HCT116 (cell line): ENCODE measurements around the gene SLC8A2. TPM values are rescaled to one million over a fixed set of nuclear protein-coding genes. Genes with fewer than 3 reads are reported as not detected.

ENCODE experiments used
- ATAC-seq: fragments of 200-7000 bp; cut with Tn5 transposase; 2 replicates; pipeline ENCODE4 v1.9.1; 2020; ENCODE audit warnings: mild to moderate bottlenecking, moderate library complexity
- BruUV-seq: library from RNA; stranded (reverse); fragments of 400-500 nt; replicated peaks from 2 replicates; lab custom pipeline; 2021; lab: Mats Ljungman, UMichigan
- CTCF ChIA-PET: fragments of 300-600 bp; sonication (Branson Sonifier 250); formaldehyde crosslinking; loops from one replicate; lab custom pipeline; 2021; ENCODE audit warnings: antibody characterized with exemption; lab: Charles Lee
- POLR2A ChIA-PET: fragments of 300-600, 350-600 bp; sonication (Branson Sonifier 250); formaldehyde crosslinking; loops from one replicate; lab custom pipeline; 2021; ENCODE audit warnings: antibody characterized with exemption; lab: Charles Lee
- RAD21 ChIA-PET, 2 experiments: fragments of 300-600 bp; sonication (Branson Sonifier 250); formaldehyde crosslinking; loops; one replicate each; lab custom pipeline; 2023; ENCODE audit warnings: low total read pairs in 2 of 2; ENCODE audit not compliant: uncharacterized antibody in 2 of 2, unreplicated experiment in 2 of 2, low non-redundant PET in 1 of 2; lab: Charles Lee
- DNase-seq: peaks from one replicate; pipeline ENCODE4 v3.0.0-alpha.2; 2010; ENCODE audit warnings: low read depth, low spot score
- H2AFZ ChIP-seq: fragments of 200-600 bp; shearing (Covaris generic), sonication (generic); 2 replicates; pipeline ENCODE4 v1.6.1; 2017; ENCODE audit warnings: low read depth, mixed run types, mixed read lengths, antibody characterized with exemption, low read length; ENCODE audit not compliant: poor library complexity, severe bottlenecking
- H3K27ac ChIP-seq: 2 replicates; pipeline ENCODE4 v1.5.1; 2012; ENCODE audit warnings: low read depth, low read length
- H3K27me3 ChIP-seq: fragments of 200-600 bp; sonication (generic); 2 replicates; pipeline ENCODE4 v1.6.1; 2016; ENCODE audit warnings: mixed run types, low read length, mixed read lengths; ENCODE audit not compliant: insufficient read depth
- H3K36me3 ChIP-seq, 2 experiments: fragments of 200-500 bp in 1 of 2; fragments of 200-600 bp in 1 of 2; sonication (Bioruptor generic) in 1 of 2; sonication (generic) in 1 of 2; 2 replicates each; pipeline versions ENCODE4 v1.5.1 to v1.6.1; 2014 to 2016; ENCODE audit warnings: low read length in 2 of 2, inconsistent platforms in 1 of 2, mixed read lengths in 1 of 2, mixed run types in 1 of 2; ENCODE audit not compliant: insufficient read depth in 2 of 2, control insufficient read depth in 1 of 2
- H3K4me1 ChIP-seq, 2 experiments: fragments of 200-600 bp in 1 of 2; sonication (generic) in 1 of 2; 2 replicates each; pipeline versions ENCODE4 v1.5.1 to v1.6.1; 2012 to 2017; ENCODE audit warnings: low read length in 2 of 2, inconsistent platforms in 1 of 2, mild to moderate bottlenecking in 1 of 2, mixed read lengths in 1 of 2, mixed run types in 1 of 2, moderate library complexity in 1 of 2; ENCODE audit not compliant: insufficient read depth in 2 of 2, control insufficient read depth in 1 of 2
- H3K4me2 ChIP-seq: fragments of 200-600 bp; sonication (generic); 2 replicates; pipeline ENCODE4 v1.6.1; 2017; ENCODE audit warnings: mixed run types, low read length, mixed read lengths
- H3K4me3 ChIP-seq, 2 experiments: fragments of 200-600 bp in 1 of 2; sonication (generic) in 1 of 2; replicated peaks in 1 of 2; 2 replicates each; pipeline ENCODE4 v1.5.1; 2011 to 2016; ENCODE audit warnings: low read length in 2 of 2, control low read depth in 1 of 2, low read depth in 1 of 2, mild to moderate bottlenecking in 1 of 2, mixed read lengths in 1 of 2, mixed run types in 1 of 2
- H3K79me2 ChIP-seq: fragments of 200-600 bp; sonication (generic); 2 replicates; pipeline ENCODE4 v1.6.1; 2017; ENCODE audit warnings: mild to moderate bottlenecking, mixed run types, low read length, moderate library complexity, mixed read lengths; ENCODE audit not compliant: insufficient read depth
- H3K9ac ChIP-seq: fragments of 200-600 bp; sonication (generic); 2 replicates; pipeline ENCODE4 v1.6.1; 2016; ENCODE audit warnings: low read length, mixed read lengths
- H3K9me2 ChIP-seq: fragments of 200-600 bp; sonication (generic), shearing (Covaris generic); 2 replicates; pipeline ENCODE4 v1.6.1; 2017; ENCODE audit warnings: mixed run types, mild to moderate bottlenecking, moderate library complexity; ENCODE audit not compliant: insufficient read depth
- H3K9me3 ChIP-seq, 2 experiments: fragments of 200-500 bp in 1 of 2; fragments of 200-600 bp in 1 of 2; sonication (Bioruptor generic) in 1 of 2; sonication (generic) in 1 of 2; 2 replicates each; pipeline ENCODE4 v1.6.1; 2014 to 2017; ENCODE audit warnings: low read length in 2 of 2, mixed read lengths in 2 of 2, inconsistent platforms in 1 of 2, low read depth in 1 of 2, mild to moderate bottlenecking in 1 of 2, mixed run types in 1 of 2, moderate library complexity in 1 of 2; ENCODE audit not compliant: control insufficient read depth in 1 of 2, insufficient read depth in 1 of 2
- H4K20me1 ChIP-seq: fragments of 200-600 bp; sonication (generic), shearing (Covaris generic); 2 replicates; pipeline ENCODE4 v1.6.1; 2017; ENCODE audit warnings: mixed run types, mild to moderate bottlenecking, moderate library complexity; ENCODE audit not compliant: insufficient read depth
- CBX3 ChIP-seq: IDR thresholded peaks from 2 replicates; pipeline ENCODE4 v1.6.1; 2012; ENCODE audit warnings: low read depth
- EGR1 ChIP-seq: IDR thresholded peaks from 2 replicates; pipeline ENCODE4 v1.6.1; 2012; ENCODE audit warnings: low read depth
- ELF1 ChIP-seq: IDR thresholded peaks from 2 replicates; pipeline ENCODE4 v1.6.1; 2012; ENCODE audit warnings: low read depth, borderline replicate concordance
- EZH2 ChIP-seq: fragments of 200-600 bp; sonication (generic); IDR thresholded peaks from 2 replicates; pipeline ENCODE4 v1.6.1; 2017; ENCODE audit warnings: antibody characterized with exemption, mixed run types
- EZH2phosphoT487 ChIP-seq: fragments of 200-600 bp; IDR thresholded peaks from 2 replicates; pipeline ENCODE4 v1.6.1; 2018; ENCODE audit warnings: antibody characterized with exemption, borderline replicate concordance
- FOSL1 ChIP-seq: IDR thresholded peaks from 2 replicates; pipeline ENCODE4 v1.6.1; 2012; ENCODE audit warnings: low read depth
- JUND ChIP-seq: IDR thresholded peaks from 2 replicates; pipeline ENCODE4 v1.6.1; 2012
- POLR2A ChIP-seq: IDR thresholded peaks from 2 replicates; pipeline ENCODE4 v1.7.0; 2011; ENCODE audit warnings: borderline replicate concordance; ENCODE audit not compliant: insufficient read depth, insufficient read length; ENCODE audit errors: extremely low read depth
- POLR2AphosphoS5 ChIP-seq: IDR thresholded peaks from 2 replicates; pipeline ENCODE4 v1.6.1; 2011; ENCODE audit warnings: mild to moderate bottlenecking, low read depth, low read length, moderate library complexity
- SIN3A ChIP-seq: IDR thresholded peaks from 2 replicates; pipeline ENCODE4 v1.6.1; 2012; ENCODE audit warnings: low read depth
- SRF ChIP-seq: IDR thresholded peaks from 2 replicates; pipeline ENCODE4 v1.6.1; 2012; ENCODE audit warnings: low read depth
- TCF7L2 ChIP-seq: IDR thresholded peaks from 2 replicates; pipeline ENCODE4 v1.7.0; 2011; ENCODE audit warnings: borderline replicate concordance, inconsistent platforms; ENCODE audit not compliant: insufficient read depth, insufficient read length; ENCODE audit errors: extremely low read depth
- YY1 ChIP-seq: IDR thresholded peaks from 2 replicates; pipeline ENCODE4 v1.6.1; 2011; ENCODE audit warnings: low read length, low read depth, moderate library complexity, mild to moderate bottlenecking; ENCODE audit not compliant: insufficient replicate concordance; ENCODE audit errors: extremely low read depth
- ZFX ChIP-seq: fragments of 450-650 bp; IDR thresholded peaks from 2 replicates; pipeline ENCODE4 v1.6.1; 2017
- ZNF274 ChIP-seq: fragments of 200-500 bp; sonication (Bioruptor generic); IDR thresholded peaks from 2 replicates; pipeline ENCODE4 v1.6.1; 2014; ENCODE audit warnings: mild to moderate bottlenecking, low read depth, low read length, inconsistent platforms
- intact Hi-C: fragments of 100-400 bp; cut with micrococcal nuclease; formaldehyde crosslinking; loops from 2 replicates; pipeline ENCODE4 v1.10.0; 2022
- total RNA-seq: library from RNA; stranded (reverse); gene quantifications from one replicate; pipeline ENCODE4 v1.2.1, GENCODE V29; 2021; ENCODE audit not compliant: unreplicated experiment
- TF ChIP-seq, protein P1 (sequence below): IDR thresholded peaks from 2 replicates; pipeline ENCODE4 v1.6.1; 2012
- TF ChIP-seq, protein P2 (sequence below): IDR thresholded peaks from 2 replicates; pipeline ENCODE4 v1.6.1; 2012
- TF ChIP-seq, protein P3 (sequence below): IDR thresholded peaks from 2 replicates; pipeline ENCODE4 v1.6.1; 2012; ENCODE audit warnings: low read depth
- TF ChIP-seq, protein P4 (sequence below): IDR thresholded peaks from 2 replicates; pipeline ENCODE4 v1.6.1; 2011; ENCODE audit warnings: mild to moderate bottlenecking, low read length, moderate library complexity; ENCODE audit not compliant: insufficient replicate concordance; ENCODE audit errors: extremely low read depth

Gene SLC8A2
- total RNA-seq, 1 experiment from 2014 or later = 0.98 TPM

DNA sequence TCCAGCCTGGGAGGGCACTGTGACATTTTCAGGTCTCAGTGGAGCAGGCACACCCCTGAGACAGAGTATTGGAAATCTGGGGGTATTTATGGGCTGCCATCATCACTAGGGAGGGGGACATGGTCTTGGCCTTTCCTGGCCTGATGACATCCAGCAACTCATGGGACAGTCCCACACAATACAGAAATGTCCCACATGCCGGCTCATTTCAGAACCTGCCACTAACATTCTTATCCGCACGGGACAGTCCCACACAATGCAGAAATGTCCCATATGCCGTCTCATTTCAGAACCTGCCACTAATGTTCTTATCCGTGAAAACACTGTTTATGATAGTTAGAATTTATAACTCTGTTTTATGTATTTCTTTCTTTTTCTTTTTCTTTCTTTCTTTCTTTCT is 9.8 kb downstream of the SLC8A2 start (continued):
- TF ChIP-seq, protein P1, sequence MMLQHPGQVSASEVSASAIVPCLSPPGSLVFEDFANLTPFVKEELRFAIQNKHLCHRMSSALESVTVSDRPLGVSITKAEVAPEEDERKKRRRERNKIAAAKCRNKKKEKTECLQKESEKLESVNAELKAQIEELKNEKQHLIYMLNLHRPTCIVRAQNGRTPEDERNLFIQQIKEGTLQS = no peak
- no peak for TF ChIP-seq ZFX
- no peak for TF ChIP-seq POLR2AphosphoS5
- TF ChIP-seq, protein P2, sequence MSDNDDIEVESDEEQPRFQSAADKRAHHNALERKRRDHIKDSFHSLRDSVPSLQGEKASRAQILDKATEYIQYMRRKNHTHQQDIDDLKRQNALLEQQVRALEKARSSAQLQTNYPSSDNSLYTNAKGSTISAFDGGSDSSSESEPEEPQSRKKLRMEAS = no peak

DNA sequence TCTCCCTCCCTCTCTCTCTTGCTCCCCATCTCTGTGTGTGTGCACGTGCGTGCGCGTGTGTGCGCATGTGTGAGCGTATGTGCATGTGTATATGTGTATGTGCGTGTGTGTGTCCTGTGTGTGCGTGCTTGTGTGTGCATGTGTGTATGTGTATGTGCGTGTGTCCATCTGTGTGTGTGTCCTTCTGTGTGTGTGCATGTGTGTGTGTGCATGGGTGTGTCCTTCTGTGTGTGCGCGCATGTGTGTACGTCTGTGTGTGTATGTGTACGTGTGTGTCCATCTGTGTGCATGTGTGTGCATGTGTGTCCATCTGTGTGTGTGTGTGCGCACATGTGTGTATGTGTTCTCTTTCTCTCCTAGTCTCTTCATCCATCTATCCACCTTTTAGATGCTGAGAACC is 12.2 kb downstream of the SLC8A2 start:
- DNase-seq (no peak), ATAC-seq (no peak)
- Histone ChIP-seq H4K20me1 (no peaks in the 10 kb centered on the region), H2AFZ (no peak overlapping the region), H3K9me3 (peaks cover 6 to 7% of the 10 kb centered on the region in 2 experiments; a peak in 2 of 4 replicates), H3K4me3 (no peak overlapping the region), H3K27ac (no peak overlapping the region), H3K9me2 (no peaks in the 10 kb centered on the region), H3K4me2 (no peak overlapping the region), H3K4me1 (no peaks in the 10 kb centered on the region)
- RAD21 ChIA-PET = no interaction called here
- intact Hi-C loops = no loop called here
- POLR2A ChIA-PET = no interaction called here
- TF ChIP-seq, protein P3, sequence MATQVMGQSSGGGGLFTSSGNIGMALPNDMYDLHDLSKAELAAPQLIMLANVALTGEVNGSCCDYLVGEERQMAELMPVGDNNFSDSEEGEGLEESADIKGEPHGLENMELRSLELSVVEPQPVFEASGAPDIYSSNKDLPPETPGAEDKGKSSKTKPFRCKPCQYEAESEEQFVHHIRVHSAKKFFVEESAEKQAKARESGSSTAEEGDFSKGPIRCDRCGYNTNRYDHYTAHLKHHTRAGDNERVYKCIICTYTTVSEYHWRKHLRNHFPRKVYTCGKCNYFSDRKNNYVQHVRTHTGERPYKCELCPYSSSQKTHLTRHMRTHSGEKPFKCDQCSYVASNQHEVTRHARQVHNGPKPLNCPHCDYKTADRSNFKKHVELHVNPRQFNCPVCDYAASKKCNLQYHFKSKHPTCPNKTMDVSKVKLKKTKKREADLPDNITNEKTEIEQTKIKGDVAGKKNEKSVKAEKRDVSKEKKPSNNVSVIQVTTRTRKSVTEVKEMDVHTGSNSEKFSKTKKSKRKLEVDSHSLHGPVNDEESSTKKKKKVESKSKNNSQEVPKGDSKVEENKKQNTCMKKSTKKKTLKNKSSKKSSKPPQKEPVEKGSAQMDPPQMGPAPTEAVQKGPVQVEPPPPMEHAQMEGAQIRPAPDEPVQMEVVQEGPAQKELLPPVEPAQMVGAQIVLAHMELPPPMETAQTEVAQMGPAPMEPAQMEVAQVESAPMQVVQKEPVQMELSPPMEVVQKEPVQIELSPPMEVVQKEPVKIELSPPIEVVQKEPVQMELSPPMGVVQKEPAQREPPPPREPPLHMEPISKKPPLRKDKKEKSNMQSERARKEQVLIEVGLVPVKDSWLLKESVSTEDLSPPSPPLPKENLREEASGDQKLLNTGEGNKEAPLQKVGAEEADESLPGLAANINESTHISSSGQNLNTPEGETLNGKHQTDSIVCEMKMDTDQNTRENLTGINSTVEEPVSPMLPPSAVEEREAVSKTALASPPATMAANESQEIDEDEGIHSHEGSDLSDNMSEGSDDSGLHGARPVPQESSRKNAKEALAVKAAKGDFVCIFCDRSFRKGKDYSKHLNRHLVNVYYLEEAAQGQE = no peak
- no peak for TF ChIP-seq EZH2
- no peak for TF ChIP-seq SIN3A
- TF ChIP-seq POLR2A = no peak
- TF ChIP-seq YY1 = no peak
- no peak for TF ChIP-seq JUND
- TF ChIP-seq, protein P1 = no peak
- no peak for TF ChIP-seq CBX3
- TF ChIP-seq ZNF274 = no peak
- no peak for TF ChIP-seq EZH2phosphoT487
- TF ChIP-seq EGR1 = no peak
- TF ChIP-seq TCF7L2 = no peak
- TF ChIP-seq SRF = no peak
- TF ChIP-seq POLR2AphosphoS5 = no peak
- no peak for TF ChIP-seq ELF1
- no peak for TF ChIP-seq FOSL1
- TF ChIP-seq, protein P2 = no peak
- TF ChIP-seq, protein P4, sequence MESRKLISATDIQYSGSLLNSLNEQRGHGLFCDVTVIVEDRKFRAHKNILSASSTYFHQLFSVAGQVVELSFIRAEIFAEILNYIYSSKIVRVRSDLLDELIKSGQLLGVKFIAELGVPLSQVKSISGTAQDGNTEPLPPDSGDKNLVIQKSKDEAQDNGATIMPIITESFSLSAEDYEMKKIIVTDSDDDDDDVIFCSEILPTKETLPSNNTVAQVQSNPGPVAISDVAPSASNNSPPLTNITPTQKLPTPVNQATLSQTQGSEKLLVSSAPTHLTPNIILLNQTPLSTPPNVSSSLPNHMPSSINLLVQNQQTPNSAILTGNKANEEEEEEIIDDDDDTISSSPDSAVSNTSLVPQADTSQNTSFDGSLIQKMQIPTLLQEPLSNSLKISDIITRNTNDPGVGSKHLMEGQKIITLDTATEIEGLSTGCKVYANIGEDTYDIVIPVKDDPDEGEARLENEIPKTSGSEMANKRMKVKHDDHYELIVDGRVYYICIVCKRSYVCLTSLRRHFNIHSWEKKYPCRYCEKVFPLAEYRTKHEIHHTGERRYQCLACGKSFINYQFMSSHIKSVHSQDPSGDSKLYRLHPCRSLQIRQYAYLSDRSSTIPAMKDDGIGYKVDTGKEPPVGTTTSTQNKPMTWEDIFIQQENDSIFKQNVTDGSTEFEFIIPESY = no peak
- TF ChIP-seq, all 23 proteins: peak for 0
- Histone ChIP-seq H3K9ac (no peak overlapping the region), H3K27me3 (peaks cover 17% of the 10 kb centered on the region), H3K36me3 (no peaks in the 10 kb centered on the region), H3K79me2 (no peaks in the 10 kb centered on the region)
- BruUV-seq = no TSS peak
- CTCF ChIA-PET = no interaction called here
